ENCODE data around the gene MED9. TPM values are rescaled to one million over a fixed set of nuclear protein-coding genes. Genes with fewer than 3 reads are reported as not detected.

The MED9 gene
- total and polyA plus RNA-seq, 2 of the 8 experiments (the other 6 are each of a cell fraction or from before 2014, with no cell fraction given), result 15.8 to 19.7 TPM

- H3K14ac ChIP-seq (ENCODE audit: insufficient read length), result no peak overlapping the region
- H3K4ac ChIP-seq (replicated peaks; ENCODE audit: insufficient read length, low read depth, low read length), result no peak overlapping the region
- H3K4me2 ChIP-seq (ENCODE audit: insufficient read depth in 1 of 2, low read depth in 2 of 2, low read length in 2 of 2), result no peak overlapping the region
- no peaks in the 10 kb centered on the region for H3K4me1 ChIP-seq (replicated peaks in 1 of 4; ENCODE audit: control insufficient read depth in 3 of 4, insufficient read depth in 4 of 4, low read length in 3 of 4)
- no peaks in the 10 kb centered on the region for H3K36me3 ChIP-seq (ENCODE audit: control insufficient read depth in 2 of 4, insufficient read depth in 4 of 4, low read length in 3 of 4)
- H4K5ac ChIP-seq (ENCODE audit: insufficient read length, low read depth, low read length), result no peak overlapping the region
- H2BK20ac ChIP-seq (ENCODE audit: low read length), result no peak overlapping the region
- no peak overlapping the region for H2AFZ ChIP-seq (ENCODE audit: low read length)
- H3K27me3 ChIP-seq (replicated peaks in 1 of 4; ENCODE audit: control insufficient read depth in 3 of 4, extremely low read depth in 1 of 4, insufficient read depth in 3 of 4, low read length in 3 of 4), result no peaks in the 10 kb centered on the region; a peak in 2 of 7 replicates
- no peak overlapping the region for H4K8ac ChIP-seq (ENCODE audit: extremely low read depth, insufficient read depth, low read length)
- TF ChIP-seq YY1 (IDR thresholded peaks at IDR 0.05; ENCODE audit: low read depth, low read length) (no peak), EP300 (IDR thresholded peaks at IDR 0.05; ENCODE audit: borderline replicate concordance in 1 of 2, low read depth in 2 of 2, low read length in 2 of 2) (no peak), BCL11A (IDR thresholded peaks at IDR 0.05; ENCODE audit: low read depth in 2 of 2, low read length in 2 of 2) (no peak), SP2 (IDR thresholded peaks at IDR 0.05; ENCODE audit: low read length) (no peak)
- TF ChIP-seq, protein P1, sequence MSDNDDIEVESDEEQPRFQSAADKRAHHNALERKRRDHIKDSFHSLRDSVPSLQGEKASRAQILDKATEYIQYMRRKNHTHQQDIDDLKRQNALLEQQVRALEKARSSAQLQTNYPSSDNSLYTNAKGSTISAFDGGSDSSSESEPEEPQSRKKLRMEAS (IDR thresholded peaks at IDR 0.05), result no peak
- ChIA-PET CTCF (ENCODE audit: partially characterized antibody) (interaction anchor here (0.8 to 1.0 kb wide), 2 partner anchors 69 to 200 kb away, joined by 3 read pairs; no protein-coding TSS in a partner anchor), POLR2A (ENCODE audit: partially characterized antibody) (no interaction called here)
- no peak overlapping the region for H4K91ac ChIP-seq (replicated peaks; ENCODE audit: insufficient read length, low read length)
- DNase-seq (ENCODE audit: low read depth in 1 of 2, low spot score in 2 of 2), result no peak
- no peak for FAIRE-seq
- no peak overlapping the region for H3K56ac ChIP-seq (replicated peaks; ENCODE audit: insufficient read length, low read depth, low read length)
- H3K9ac ChIP-seq (replicated peaks in 1 of 4; ENCODE audit: extremely low read depth in 1 of 4, low read depth in 3 of 4, low read length in 3 of 4), result no peak overlapping the region
- H3K79me2 ChIP-seq (ENCODE audit: control insufficient read depth in 1 of 2, insufficient read depth in 2 of 2, low read length in 2 of 2), result no peaks in the 10 kb centered on the region
- H3K4me3 ChIP-seq (ENCODE audit: extremely low read depth in 1 of 4, insufficient read depth in 2 of 4, low read depth in 3 of 4, low read length in 4 of 4), result no peak overlapping the region
- no peak overlapping the region for H2BK15ac ChIP-seq (ENCODE audit: low read length)
- H2AK5ac ChIP-seq (ENCODE audit: low read depth, low read length), result no peak overlapping the region
- H4K20me1 ChIP-seq (replicated peaks in 1 of 2; ENCODE audit: control insufficient read depth in 1 of 2, insufficient read depth in 2 of 2, low read length in 2 of 2), result no peaks in the 10 kb centered on the region
- no peaks in the 10 kb centered on the region; the same call in 1 of the 2 replicates for H3K23me2 ChIP-seq (ENCODE audit: low read depth, low read length)
- no peak overlapping the region for H3K18ac ChIP-seq (ENCODE audit: extremely low read depth, low read length)
- H3K27ac ChIP-seq (ENCODE audit: low read depth, low read length), result no peak overlapping the region
- H2BK120ac ChIP-seq (replicated peaks; ENCODE audit: low read depth, low read length), result no peak overlapping the region
- 86% methylated on average over 4 of the region's 4 CpGs; no CpG with 5 or more reads in 1 of the 2 experiments for WGBS, 2 experiments (ENCODE audit: extremely low coverage in 1 of 2, insufficient coverage in 1 of 2, insufficient read length in 1 of 2, insufficient replicate concordance in 2 of 2, low coverage in 1 of 2, low lambda C conversion rate in 2 of 2, missing lambda C conversion rate in 1 of 2)
- H3K79me1 ChIP-seq (ENCODE audit: low read depth, low read length), result no peaks in the 10 kb centered on the region
- H2BK12ac ChIP-seq (ENCODE audit: low read depth, low read length), result no peak overlapping the region
- H3K9me3 ChIP-seq (ENCODE audit: insufficient read depth in 2 of 2, low read depth in 1 of 2, low read length in 1 of 2), result no peaks in the 10 kb centered on the region
- H2BK5ac ChIP-seq (ENCODE audit: low read depth, low read length), result no peak overlapping the region
- H3K23ac ChIP-seq (ENCODE audit: insufficient read length), result no peak overlapping the region
Measured at GRCh38 chr17:17469358-17469757, 7.4 kb upstream of the MED9 start.
